Vagina (tissue), 2 donors: ENCODE results near the gene FDPS. TPM values are rescaled to one million over a fixed set of nuclear protein-coding genes. Genes with fewer than 3 reads are reported as not detected.

Experiments used
- DNase-seq, 2 donors: peaks; one replicate each; pipeline ENCODE4 v3.0.0-alpha.2; 2017; ENCODE audit errors: extremely low spot score in 2 of 2
- H3K27ac ChIP-seq: fragments of 200-600 bp; sonication (generic); one replicate; pipeline ENCODE4 v1.5.1; 2019
- H3K27me3 ChIP-seq: fragments of 200-600 bp; sonication (generic); one replicate; pipeline ENCODE4 v1.5.1; 2019
- H3K36me3 ChIP-seq, 2 donors: fragments of 200-600 bp; sonication (generic); one replicate each; pipeline ENCODE4 v1.5.1; 2017 to 2019
- H3K4me1 ChIP-seq: fragments of 200-600 bp; sonication (generic); one replicate; pipeline ENCODE4 v1.5.1; 2019
- H3K4me3 ChIP-seq, 2 donors: fragments of 200-600 bp; sonication (generic); 1 replicate in 1 of 2; 2 replicates in 1 of 2; pipeline ENCODE4 v1.5.1; 2016 to 2019
- H3K9me3 ChIP-seq: fragments of 200-600 bp; sonication (generic); one replicate; pipeline ENCODE4 v1.5.1; 2019
- CTCF ChIP-seq, 3 experiments: fragments of 450-650 bp in 2 of 3; fragments of 200-600 bp in 1 of 3; sonication (generic) in 1 of 3; IDR thresholded peaks; one replicate each; pipeline ENCODE4 v1.5.1; 2017 to 2019; ENCODE audit warnings: antibody characterized with exemption in 3 of 3, mild to moderate bottlenecking in 2 of 3, moderate library complexity in 2 of 3
- POLR2A ChIP-seq, 2 donors: fragments of 450-650 bp; IDR thresholded peaks; one replicate each; pipeline ENCODE4 v1.6.1; 2017; ENCODE audit warnings: antibody characterized with exemption in 2 of 2, mild to moderate bottlenecking in 2 of 2, moderate library complexity in 2 of 2
- POLR2AphosphoS5 ChIP-seq, 2 donors: sonication (generic); formaldehyde crosslinking; IDR thresholded peaks; one replicate each; pipeline ENCODE4 v1.9.0; 2017; ENCODE audit warnings: antibody characterized with exemption in 2 of 2, mild to moderate bottlenecking in 2 of 2, low read depth in 1 of 2; ENCODE audit not compliant: insufficient read depth in 1 of 2
- intact Hi-C: fragments of 100-400 bp; cut with DNase I; formaldehyde crosslinking; loops from one replicate; pipeline ENCODE4 v1.15.1; 2023
- total RNA-seq: library from RNA; depleted of rRNA; stranded (reverse); fragments of >200 nt; gene quantifications from one replicate; pipeline ENCODE4 v1.2.3, GENCODE V29; 2016

FDPS gene
- 71.0 TPM for total RNA-seq

DNA sequence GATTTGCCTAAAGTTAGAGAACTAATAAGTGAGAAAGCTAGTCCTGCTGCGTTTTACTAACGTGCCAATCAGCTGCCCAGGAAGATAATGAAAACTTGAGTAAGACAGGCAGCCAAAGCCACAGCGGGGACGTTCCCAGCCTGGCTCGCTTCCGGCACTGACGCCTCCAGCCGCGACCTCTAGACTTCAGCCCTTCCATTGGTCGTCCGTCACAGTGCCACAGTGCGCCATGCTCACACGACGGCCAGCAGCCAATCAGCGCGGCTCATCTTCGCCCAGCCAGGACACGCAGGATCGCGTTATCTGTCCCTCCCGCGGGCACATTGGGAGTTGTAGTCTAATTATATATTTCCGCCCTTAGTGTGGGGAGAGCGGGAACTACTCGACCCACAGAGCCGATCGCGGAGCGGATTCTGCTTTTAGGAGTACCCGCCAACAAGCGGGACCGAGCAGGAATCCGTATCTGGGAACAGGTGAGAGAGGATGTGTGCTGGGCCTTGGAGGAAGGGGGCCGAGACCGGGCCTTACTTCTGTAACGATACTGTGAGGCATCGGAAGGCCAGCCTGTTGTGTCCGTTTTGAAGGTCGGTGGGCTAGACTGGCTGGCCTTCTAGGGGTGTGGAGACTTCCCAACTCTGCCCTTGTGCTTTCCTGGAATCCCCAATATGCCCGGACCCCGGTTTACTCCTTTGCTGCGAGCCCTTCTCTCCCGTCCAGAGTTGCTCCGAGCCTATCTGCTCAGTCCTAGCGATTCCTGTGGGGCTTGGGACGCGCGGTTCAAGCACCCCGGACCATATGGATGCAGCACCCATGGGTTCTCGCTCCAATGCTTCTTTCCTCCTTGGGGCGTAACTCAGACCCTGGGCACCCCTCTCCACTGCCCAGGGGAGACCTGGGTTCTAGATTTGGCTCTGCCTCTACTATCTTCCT, at the start of gene FDPS:
Gene FDPS (plus strand): TSS at position 374 of the 930 bp plus-strand sequence. CDS start 924 bp downstream, outside the sequence.
- Histone ChIP-seq H3K27me3 (no peaks in the 10 kb centered on the region), H3K4me3 (peak within 1 kb of the TSS; percentile 72 to 75), H3K4me1 (peaks cover 27% of the 10 kb centered on the region), H3K9me3 (no peaks in the 10 kb centered on the region), H3K27ac (peak within 1 kb of the TSS; percentile 93), H3K36me3 (peaks cover 0 to 6% of the 10 kb centered on the region in 2 donors)
- TF ChIP-seq POLR2A (IDR thresholded peaks at IDR 0.05) (no peak), CTCF (IDR thresholded peaks at IDR 0.05) (peak in 2 of 3 experiments; percentile 15 to 49), POLR2AphosphoS5 (IDR thresholded peaks at IDR 0.05; ENCODE audit: insufficient read depth in 1 of 2, low read depth in 1 of 2) (peak; percentile 96 to 99)
- peak in 1 of 2 donors; percentile 99 for DNase-seq
- intact Hi-C loops = no loop called here

GRCh38 chr1:155260276-155260675, 48.4 kb upstream of the FDPS start:
- intact Hi-C loops = no loop called here
- Histone ChIP-seq H3K36me3 (peaks cover 0 to 29% of the 10 kb centered on the region in 2 donors), H3K4me1 (peaks cover 34% of the 10 kb centered on the region), H3K9me3 (no peaks in the 10 kb centered on the region), H3K27ac (no peak overlapping the region), H3K4me3 (no peak overlapping the region), H3K27me3 (no peaks in the 10 kb centered on the region)
- no peak for TF ChIP-seq POLR2AphosphoS5 (IDR thresholded peaks at IDR 0.05; ENCODE audit: insufficient read depth in 1 of 2, low read depth in 1 of 2)
- no peak for TF ChIP-seq POLR2A (IDR thresholded peaks at IDR 0.05)
- TF ChIP-seq CTCF (IDR thresholded peaks at IDR 0.05) = no peak
- no peak for DNase-seq

- TF ChIP-seq POLR2A (IDR thresholded peaks at IDR 0.05) (no peak), CTCF (IDR thresholded peaks at IDR 0.05) (no peak), POLR2AphosphoS5 (IDR thresholded peaks at IDR 0.05; ENCODE audit: insufficient read depth in 1 of 2, low read depth in 1 of 2) (no peak)
- intact Hi-C loops = no loop called here
- Histone ChIP-seq H3K4me1 (peaks cover 26% of the 10 kb centered on the region), H3K9me3 (no peaks in the 10 kb centered on the region), H3K27me3 (no peaks in the 10 kb centered on the region), H3K4me3 (peak overlapping the region; percentile 67 to 81), H3K36me3 (peaks cover 0 to 41% of the 10 kb centered on the region in 2 donors), H3K27ac (peak overlapping the region; percentile 70)
- no peak for DNase-seq
Measured at GRCh38 chr1:155261493-155261851, 47.2 kb upstream of the FDPS start.

GRCh38 chr1:155261852-155262673, 46.6 kb upstream of the FDPS start, which contains the start of gene SCAMP3:
TSS of gene SCAMP3 (minus strand) at chr1:155262360. CDS start at chr1:155262151, 209 bp downstream.
- H3K27me3 ChIP-seq = no peaks in the 10 kb centered on the region
- DNase-seq = peak in 1 of 2 donors; percentile 99
- H3K4me1 ChIP-seq = peaks cover 24% of the 10 kb centered on the region
- H3K36me3 ChIP-seq = peaks cover 0 to 47% of the 10 kb centered on the region in 2 donors
- intact Hi-C loops = no loop called here
- peak in 1 of 2 donors; percentile 11 for TF ChIP-seq POLR2A (IDR thresholded peaks at IDR 0.05)
- peak; percentile 92 to 99 for TF ChIP-seq POLR2AphosphoS5 (IDR thresholded peaks at IDR 0.05; ENCODE audit: insufficient read depth in 1 of 2, low read depth in 1 of 2)
- TF ChIP-seq CTCF (IDR thresholded peaks at IDR 0.05) = no peak
- H3K4me3 ChIP-seq = peak within 1 kb of the TSS; percentile 67 to 81
- peak within 1 kb of the TSS; percentile 70 for H3K27ac ChIP-seq
- H3K9me3 ChIP-seq = no peaks in the 10 kb centered on the region
